ENCODE measurements around the gene NRXN3. TPM values are rescaled to one million over a fixed set of nuclear protein-coding genes. Genes with fewer than 3 reads are reported as not detected.

The NRXN3 gene
- total and polyA plus RNA-seq, 2 of the 4 experiments (the other 2 are of a cell fraction): 4.8 to 25.1 TPM

- H3K9ac ChIP-seq (ENCODE audit: low read depth, low read length): no peak overlapping the region
- no peak overlapping the region for H2AK9ac ChIP-seq (replicated peaks; ENCODE audit: low read depth, low read length, poor library complexity)
- no peak overlapping the region for H2AK5ac ChIP-seq (ENCODE audit: low read depth, low read length)
- H3K9me3 ChIP-seq (ENCODE audit: control insufficient read depth, insufficient read depth, low read length): peaks cover 2% of the 10 kb centered on the region
- H4K20me1 ChIP-seq (ENCODE audit: insufficient read depth, low read length): no peaks in the 10 kb centered on the region
- peaks cover 2% of the 10 kb centered on the region; the same call in 1 of the 2 replicates for H3K4me1 ChIP-seq (ENCODE audit: control insufficient read depth, insufficient read depth, low read length)
- H3K4ac ChIP-seq (ENCODE audit: low read depth, low read length): no peak overlapping the region
- no peak overlapping the region for H4K8ac ChIP-seq (ENCODE audit: low read depth in 2 of 2, low read length in 2 of 2)
- H2BK5ac ChIP-seq (ENCODE audit: low read depth, low read length, poor library complexity, severe bottlenecking): no peak overlapping the region
- BruUV-seq (replicated peaks): no TSS peak
- no peaks in the 10 kb centered on the region for H3K79me1 ChIP-seq (ENCODE audit: low read depth in 1 of 2, low read length in 2 of 2)
- H3K36me3 ChIP-seq (ENCODE audit: control insufficient read depth, insufficient read depth, low read length): no peaks in the 10 kb centered on the region
- ChIA-PET CTCF (no interaction called here), POLR2A (ENCODE audit: unreplicated experiment) (no interaction called here)
- no peak overlapping the region for H2AFZ ChIP-seq (replicated peaks; ENCODE audit: low read length, poor library complexity)
- no peak overlapping the region for H4K5ac ChIP-seq (ENCODE audit: low read depth, low read length)
- H4K91ac ChIP-seq (ENCODE audit: insufficient read depth, low read depth, low read length): no peak overlapping the region
- H3K27ac ChIP-seq (ENCODE audit: insufficient read depth, low read length): no peak overlapping the region
- dilution Hi-C loops (cut with HindIII; ENCODE audit: low sequenced_read_pairs, unreplicated experiment) (no loop called here), intact Hi-C loops (cut with micrococcal nuclease) (no loop called here), in situ Hi-C loops (cut with MboI; ENCODE audit: low sequenced_read_pairs) (no loop called here)
- no peak overlapping the region for H2BK120ac ChIP-seq (ENCODE audit: low read depth, low read length)
- no peak overlapping the region for H3K4me3 ChIP-seq (ENCODE audit: insufficient read depth, low read depth, low read length)
- H3K14ac ChIP-seq (replicated peaks; ENCODE audit: low read depth, low read length): no peak overlapping the region
- TF ChIP-seq NFE2L2 (IDR thresholded peaks at IDR 0.05; ENCODE audit: low read depth, low read length) (no peak), USF2 (IDR thresholded peaks at IDR 0.05; ENCODE audit: low read depth, low read length) (no peak), CEBPB (IDR thresholded peaks at IDR 0.05; ENCODE audit: low read depth, low read length) (no peak), SMC3 (IDR thresholded peaks at IDR 0.05; ENCODE audit: low read depth, low read length) (no peak), CHD1 (IDR thresholded peaks at IDR 0.05; ENCODE audit: low read depth, low read length) (no peak), MXI1 (IDR thresholded peaks at IDR 0.05; ENCODE audit: borderline replicate concordance, low read depth, low read length) (no peak), BHLHE40 (IDR thresholded peaks at IDR 0.05; ENCODE audit: low read depth, low read length) (no peak), CTCF (conservative IDR thresholded peaks at IDR 0.05; ENCODE audit: low read depth, low read length) (no peak), RAD21 (IDR thresholded peaks at IDR 0.05; ENCODE audit: low read length) (no peak), FOS (IDR thresholded peaks at IDR 0.05; ENCODE audit: low read depth, low read length) (no peak), MAFK (IDR thresholded peaks at IDR 0.05; ENCODE audit: low read depth, low read length) (no peak), RFX5 (IDR thresholded peaks at IDR 0.05; ENCODE audit: low read depth, low read length) (no peak), POLR2A (IDR thresholded peaks at IDR 0.05; ENCODE audit: low read depth, low read length) (no peak)
- DNase-seq (no peak), ATAC-seq (ENCODE audit: low read depth) (no peak)
- no peak overlapping the region for H3K56ac ChIP-seq (ENCODE audit: extremely low read depth, insufficient read depth, low read length)
- WGBS, 2 experiments (ENCODE audit: extremely low coverage in 2 of 2, insufficient read length in 1 of 2): no CpG with 5 or more reads among the region's 1 CpG
- H3K9me1 ChIP-seq (ENCODE audit: insufficient read depth, low read length): no peaks in the 10 kb centered on the region
- H3K4me2 ChIP-seq (ENCODE audit: low read depth, low read length): no peak overlapping the region
- no peak overlapping the region for H3K23ac ChIP-seq (ENCODE audit: low read depth, low read length)
- H3K18ac ChIP-seq (ENCODE audit: low read depth, low read length): no peak overlapping the region
- H3K27me3 ChIP-seq (ENCODE audit: control insufficient read depth, insufficient read depth, low read length): peaks cover 2% of the 10 kb centered on the region; the same call in 1 of the 2 replicates
- H2BK15ac ChIP-seq (ENCODE audit: low read depth, low read length): no peak overlapping the region
- no peak overlapping the region for H2BK20ac ChIP-seq (ENCODE audit: low read depth, low read length)
Observed at GRCh38 chr14:79021766-79022165, 851.6 kb downstream of the NRXN3 start.

Data from IMR-90 (cell line).